Stimulated activated naive CD8-positive, alpha-beta T cell treated with anti-CD3 and anti-CD28 coated beads, Interleukin-15, Interleukin-2, amounts not matched to agents 100 ng/mL and 50 ng/mL, for 24 hours (primary cell): ENCODE data around the gene EGFL6.
A peak's percentile ranks its signal among the peaks of the same experiment; 100 is the strongest.
"Not testable (repeated sequence)": the region's sequence is repeated elsewhere in the genome, so short reads cannot be mapped to it uniquely, and the experiment has no call there.

Experiments
- H3K27ac Mint-ChIP-seq: one replicate; pipeline ENCODE4 v1.8.0; 2021; ENCODE audit warnings: mild to moderate bottlenecking, mixed read lengths
- H3K27me3 Mint-ChIP-seq: one replicate; pipeline ENCODE4 v1.8.0; 2021; ENCODE audit warnings: mixed read lengths
- H3K36me3 Mint-ChIP-seq: one replicate; pipeline ENCODE4 v1.8.0; 2021; ENCODE audit warnings: low read depth, mixed read lengths
- H3K4me1 Mint-ChIP-seq: one replicate; pipeline ENCODE4 v1.8.0; 2021; ENCODE audit warnings: low read depth, mixed read lengths
- H3K4me3 Mint-ChIP-seq: one replicate; pipeline ENCODE4 v1.8.0; 2021; ENCODE audit warnings: mild to moderate bottlenecking, mixed read lengths
- H3K9me3 Mint-ChIP-seq: one replicate; pipeline ENCODE4 v1.8.0; 2021; ENCODE audit warnings: mixed read lengths

EGFL6 gene

GRCh38 chrX:13654116-13654515 lies 84.7 kb downstream of the EGFL6 start:
- Mint-ChIP-seq H3K27me3 (no peaks in the 10 kb centered on the region), H3K27ac (no peak overlapping the region), H3K4me3 (peak overlapping the region; percentile 85), H3K36me3 (no peaks in the 10 kb centered on the region), H3K9me3 (no peaks in the 10 kb centered on the region), H3K4me1 (peaks cover 31% of the 10 kb centered on the region)

GRCh38 chrX:13655674-13656073 lies 86.3 kb downstream of the EGFL6 start:
- Mint-ChIP-seq H3K36me3 (peaks cover 5% of the 10 kb centered on the region), H3K4me3 (no peak overlapping the region), H3K27ac (no peak overlapping the region), H3K27me3 (no peaks in the 10 kb centered on the region), H3K4me1 (peaks cover 32% of the 10 kb centered on the region), H3K9me3 (no peaks in the 10 kb centered on the region)

GRCh38 chrX:13658602-13659001 lies 89.2 kb downstream of the EGFL6 start:
- peaks cover 5% of the 10 kb centered on the region for H3K36me3 Mint-ChIP-seq
- H3K9me3 Mint-ChIP-seq: no peaks in the 10 kb centered on the region
- H3K4me3 Mint-ChIP-seq: no peak overlapping the region
- H3K27ac Mint-ChIP-seq: no peak overlapping the region
- peaks cover 33% of the 10 kb centered on the region for H3K4me1 Mint-ChIP-seq
- H3K27me3 Mint-ChIP-seq: no peaks in the 10 kb centered on the region

GRCh38 chrX:13659063-13659462 lies 89.7 kb downstream of the EGFL6 start:
- Mint-ChIP-seq H3K27ac (no peak overlapping the region), H3K36me3 (peaks cover 5% of the 10 kb centered on the region), H3K4me3 (no peak overlapping the region), H3K9me3 (no peaks in the 10 kb centered on the region), H3K4me1 (peaks cover 32% of the 10 kb centered on the region), H3K27me3 (no peaks in the 10 kb centered on the region)

DNA sequence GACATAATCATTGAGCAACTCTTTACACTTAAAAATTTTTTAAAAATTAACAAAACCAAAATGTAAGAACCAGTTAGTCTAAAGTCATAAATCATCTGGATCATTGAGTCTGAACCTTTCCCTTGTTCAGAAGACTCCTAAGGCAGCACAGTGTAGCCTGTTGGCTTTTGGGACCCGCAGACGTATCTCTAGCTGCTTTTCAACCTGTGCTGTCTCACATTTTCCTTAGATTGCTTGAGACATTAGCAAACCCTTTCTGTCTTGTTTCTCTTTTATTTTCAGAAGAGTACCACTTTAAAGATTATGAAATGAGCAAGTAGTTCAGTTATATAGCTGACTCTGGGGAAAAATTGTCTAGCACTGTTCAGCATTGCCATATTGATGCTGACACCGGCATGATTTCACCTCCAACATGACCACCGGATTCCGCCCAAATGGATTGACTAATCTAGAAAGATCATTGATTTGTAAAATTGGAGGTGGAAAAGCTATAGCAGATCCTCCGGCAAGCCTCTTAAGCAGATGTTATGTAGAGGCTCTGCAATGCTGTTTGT lies 92.4 kb downstream of the EGFL6 start:
- H3K27me3 Mint-ChIP-seq: no peaks in the 10 kb centered on the region
- no peaks in the 10 kb centered on the region for H3K9me3 Mint-ChIP-seq
- no peak overlapping the region for H3K4me3 Mint-ChIP-seq
- H3K4me1 Mint-ChIP-seq: peaks cover 20% of the 10 kb centered on the region
- peaks cover 5% of the 10 kb centered on the region for H3K36me3 Mint-ChIP-seq
- H3K27ac Mint-ChIP-seq: no peak overlapping the region

- Mint-ChIP-seq H3K27ac (no peak overlapping the region), H3K36me3 (peaks cover 5% of the 10 kb centered on the region), H3K4me1 (peaks cover 20% of the 10 kb centered on the region), H3K9me3 (no peaks in the 10 kb centered on the region), H3K4me3 (no peak overlapping the region), H3K27me3 (no peaks in the 10 kb centered on the region)
These were observed 93.0 kb downstream of the EGFL6 start for GRCh38 chrX:13662355-13662791.

DNA sequence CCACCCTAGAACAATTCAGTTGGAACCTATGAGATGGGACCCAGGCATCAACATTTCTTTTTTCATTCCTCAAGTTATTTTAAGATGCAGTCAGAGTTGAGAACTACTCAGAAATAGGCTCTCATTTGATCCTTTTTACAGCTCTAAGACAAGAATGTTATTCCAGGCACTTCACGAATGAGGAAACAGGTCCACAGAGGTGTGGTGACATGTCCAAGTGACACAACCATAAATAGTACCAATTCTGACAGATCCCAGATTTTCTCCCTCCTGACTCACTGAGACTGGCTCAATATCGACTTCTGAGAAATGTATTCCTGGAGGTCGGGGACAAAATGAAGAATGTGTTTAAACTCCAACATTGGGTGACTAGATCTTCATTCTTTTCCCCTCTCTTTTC lies 94.6 kb downstream of the EGFL6 start:
- Mint-ChIP-seq H3K27me3 (no peaks in the 10 kb centered on the region), H3K4me1 (peaks cover 15% of the 10 kb centered on the region), H3K4me3 (no peak overlapping the region), H3K27ac (no peak overlapping the region), H3K36me3 (peaks cover 5% of the 10 kb centered on the region), H3K9me3 (no peaks in the 10 kb centered on the region)

GRCh38 chrX:13666836-13667235 lies 97.4 kb downstream of the EGFL6 start:
- no peak overlapping the region for H3K27ac Mint-ChIP-seq
- no peaks in the 10 kb centered on the region for H3K36me3 Mint-ChIP-seq
- H3K9me3 Mint-ChIP-seq: no peaks in the 10 kb centered on the region
- H3K4me3 Mint-ChIP-seq: no peak overlapping the region
- H3K4me1 Mint-ChIP-seq: peaks cover 33% of the 10 kb centered on the region
- no peaks in the 10 kb centered on the region for H3K27me3 Mint-ChIP-seq

DNA sequence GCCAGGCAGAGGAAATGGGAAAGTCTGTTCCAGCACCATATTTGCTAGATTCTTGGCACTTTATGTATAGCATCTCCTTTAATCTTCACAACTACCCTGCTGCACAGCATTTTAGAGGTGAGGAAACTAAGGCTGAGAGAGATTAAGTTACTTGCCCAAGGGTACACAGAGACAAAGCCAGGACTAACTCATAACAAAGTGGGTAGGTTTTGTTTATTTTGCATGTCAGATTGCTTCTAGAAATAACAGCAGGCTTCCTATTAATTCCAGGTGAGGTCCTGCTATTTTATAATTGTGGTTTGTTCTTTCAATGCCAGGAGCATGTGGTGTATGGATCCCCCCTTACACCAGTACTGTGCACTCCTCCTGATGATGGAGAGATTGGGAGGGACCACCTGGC lies 98.5 kb downstream of the EGFL6 start:
- Mint-ChIP-seq H3K27ac (no peak overlapping the region), H3K4me1 (peaks cover 29% of the 10 kb centered on the region), H3K36me3 (no peaks in the 10 kb centered on the region), H3K9me3 (no peaks in the 10 kb centered on the region), H3K4me3 (no peak overlapping the region), H3K27me3 (no peaks in the 10 kb centered on the region)

GRCh38 chrX:13669246-13669737 lies 99.9 kb downstream of the EGFL6 start:
- no peaks in the 10 kb centered on the region for H3K27me3 Mint-ChIP-seq
- peaks cover 29% of the 10 kb centered on the region for H3K4me1 Mint-ChIP-seq
- no peaks in the 10 kb centered on the region for H3K9me3 Mint-ChIP-seq
- no peaks in the 10 kb centered on the region for H3K36me3 Mint-ChIP-seq
- H3K27ac Mint-ChIP-seq: peak overlapping the region; percentile 93
- peak overlapping the region; percentile 72 for H3K4me3 Mint-ChIP-seq

GRCh38 chrX:13669755-13670154 lies 100.4 kb downstream of the EGFL6 start:
- peak overlapping the region; percentile 93 for H3K27ac Mint-ChIP-seq
- peak overlapping the region; percentile 72 for H3K4me3 Mint-ChIP-seq
- peaks cover 29% of the 10 kb centered on the region for H3K4me1 Mint-ChIP-seq
- not testable (repeated sequence) for H3K36me3 Mint-ChIP-seq, H3K27me3 Mint-ChIP-seq, H3K9me3 Mint-ChIP-seq

DNA sequence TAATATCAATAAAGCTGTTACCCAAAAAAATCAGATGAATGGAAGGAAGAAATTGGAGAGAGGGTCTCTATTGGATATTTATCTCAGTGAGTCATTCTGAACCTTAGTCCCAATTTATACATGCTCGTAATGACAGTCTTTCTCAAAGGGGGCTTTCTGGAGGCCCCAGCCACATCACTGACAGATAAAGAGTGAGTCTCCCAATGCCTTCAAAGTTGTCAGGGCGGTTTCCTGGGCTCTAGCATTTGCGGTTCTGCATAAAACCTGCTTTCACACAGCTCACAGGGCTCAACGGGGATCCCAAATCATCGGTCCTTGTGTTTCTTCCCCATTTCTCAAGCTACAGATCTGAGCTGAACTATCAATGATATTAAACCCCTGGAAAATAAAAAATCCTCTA lies 100.8 kb downstream of the EGFL6 start:
- Mint-ChIP-seq H3K27me3 (no peaks in the 10 kb centered on the region), H3K9me3 (no peaks in the 10 kb centered on the region), H3K4me1 (peaks cover 29% of the 10 kb centered on the region), H3K4me3 (no peak overlapping the region), H3K36me3 (no peaks in the 10 kb centered on the region), H3K27ac (peak overlapping the region; percentile 93)

DNA sequence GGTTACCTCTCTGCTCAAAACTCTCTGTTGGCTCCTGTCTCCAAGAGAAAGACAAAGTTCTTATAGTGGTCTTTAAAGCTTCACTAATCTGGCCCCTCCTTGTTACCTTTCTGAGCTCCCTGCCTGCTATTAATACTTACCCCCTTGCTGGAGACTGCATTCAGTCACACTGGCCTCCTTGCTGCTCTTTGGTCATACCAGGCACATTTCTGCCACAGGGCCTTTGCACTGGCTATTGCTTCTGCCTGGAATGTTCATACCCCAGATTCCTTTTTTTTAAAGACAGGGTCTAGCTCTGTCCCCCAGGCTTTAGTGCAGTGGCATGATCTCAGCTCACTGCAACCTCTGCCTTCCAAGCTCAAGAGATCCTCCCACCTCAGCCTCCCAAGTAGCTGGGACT lies 103.6 kb downstream of the EGFL6 start:
- Mint-ChIP-seq H3K4me3 (no peak overlapping the region), H3K27ac (no peak overlapping the region), H3K36me3 (no peaks in the 10 kb centered on the region), H3K4me1 (peaks cover 29% of the 10 kb centered on the region), H3K9me3 (no peaks in the 10 kb centered on the region), H3K27me3 (no peaks in the 10 kb centered on the region)

DNA sequence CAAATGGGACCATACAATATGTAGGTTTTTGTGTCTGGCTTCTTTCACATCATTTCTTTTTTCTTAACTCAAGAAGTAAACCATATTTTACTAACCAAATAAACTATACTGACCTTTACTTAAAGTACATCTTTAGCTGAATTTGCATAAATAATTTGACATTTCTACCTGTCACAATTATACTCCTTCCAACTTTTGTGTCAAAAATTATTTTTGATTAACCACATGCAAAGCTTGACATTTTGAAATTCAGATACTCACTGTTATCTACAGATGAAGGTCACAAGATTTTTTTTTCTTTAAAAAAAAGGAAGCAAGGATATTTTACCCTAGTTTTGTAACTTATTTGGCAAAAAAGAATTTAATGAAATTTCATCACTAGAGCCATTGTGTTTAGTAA lies 107.5 kb downstream of the EGFL6 start:
- no peak overlapping the region for H3K4me3 Mint-ChIP-seq
- no peaks in the 10 kb centered on the region for H3K9me3 Mint-ChIP-seq
- H3K36me3 Mint-ChIP-seq: no peaks in the 10 kb centered on the region
- H3K4me1 Mint-ChIP-seq: peaks cover 3% of the 10 kb centered on the region
- H3K27ac Mint-ChIP-seq: no peak overlapping the region
- no peaks in the 10 kb centered on the region for H3K27me3 Mint-ChIP-seq

GRCh38 chrX:13679700-13680099 lies 110.3 kb downstream of the EGFL6 start:
- H3K4me1 Mint-ChIP-seq: peaks cover 14% of the 10 kb centered on the region
- not testable (repeated sequence) for H3K27ac Mint-ChIP-seq, H3K36me3 Mint-ChIP-seq, H3K4me3 Mint-ChIP-seq, H3K9me3 Mint-ChIP-seq, H3K27me3 Mint-ChIP-seq

- Mint-ChIP-seq H3K4me3 (no peak overlapping the region), H3K27ac (no peak overlapping the region), H3K27me3 (no peaks in the 10 kb centered on the region), H3K4me1 (peaks cover 27% of the 10 kb centered on the region), H3K36me3 (no peaks in the 10 kb centered on the region), H3K9me3 (no peaks in the 10 kb centered on the region)
These were observed 112.2 kb downstream of the EGFL6 start for GRCh38 chrX:13681595-13681994.
